GM11168 (cell line): Measurements from ENCODE around the gene PPP2R3B.
"Not testable (repeated sequence)": the region's sequence is repeated elsewhere in the genome, so short reads cannot be mapped to it uniquely, and the experiment has no call there.

Experiments used
- in situ Hi-C: fragments of 300-500 bp; cut with MboI; formaldehyde crosslinking; loops from one replicate; pipeline ENCODE4 v1.12.0; 2022; ENCODE audit warnings: low sequenced_read_pairs; ENCODE audit not compliant: unreplicated experiment

The PPP2R3B gene

DNA sequence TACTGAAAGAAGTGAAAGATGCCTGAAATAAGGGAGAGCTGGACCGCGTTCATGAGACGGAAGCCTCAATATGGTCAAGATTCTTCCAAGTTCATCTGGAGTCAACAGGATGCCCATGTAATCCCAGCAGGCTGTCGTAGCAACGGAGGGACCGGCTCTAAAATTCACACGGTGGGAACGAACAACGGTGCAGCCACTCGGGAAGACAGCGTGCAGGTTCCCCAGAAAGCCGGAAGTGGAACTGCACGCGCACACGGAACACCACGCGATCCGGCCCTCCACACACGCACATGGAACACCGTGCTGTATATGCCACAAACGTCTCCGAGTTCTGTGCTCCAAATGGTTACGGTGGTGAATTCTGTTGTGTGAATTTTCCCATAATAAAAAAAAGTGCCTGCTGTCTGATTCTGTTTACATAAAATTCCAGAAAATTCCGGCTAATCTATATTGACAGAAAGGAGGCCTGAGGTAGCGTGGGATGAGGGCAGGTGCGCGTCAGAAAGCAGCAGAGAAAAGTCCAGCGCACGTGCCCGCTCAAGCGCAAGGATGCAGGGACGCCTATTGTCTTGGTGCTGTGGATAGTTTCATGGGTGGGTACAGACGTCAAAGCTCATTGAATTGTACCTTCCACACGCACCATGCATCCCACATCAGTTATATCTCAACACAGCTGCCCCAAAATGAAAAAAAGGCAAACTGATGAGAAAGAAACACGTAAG is 31.2 kb downstream of the PPP2R3B start:
- in situ Hi-C loops: no loop called here

GRCh38 chrX:353566-354535 is 32.9 kb downstream of the PPP2R3B start:
- in situ Hi-C loops: no loop called here

DNA sequence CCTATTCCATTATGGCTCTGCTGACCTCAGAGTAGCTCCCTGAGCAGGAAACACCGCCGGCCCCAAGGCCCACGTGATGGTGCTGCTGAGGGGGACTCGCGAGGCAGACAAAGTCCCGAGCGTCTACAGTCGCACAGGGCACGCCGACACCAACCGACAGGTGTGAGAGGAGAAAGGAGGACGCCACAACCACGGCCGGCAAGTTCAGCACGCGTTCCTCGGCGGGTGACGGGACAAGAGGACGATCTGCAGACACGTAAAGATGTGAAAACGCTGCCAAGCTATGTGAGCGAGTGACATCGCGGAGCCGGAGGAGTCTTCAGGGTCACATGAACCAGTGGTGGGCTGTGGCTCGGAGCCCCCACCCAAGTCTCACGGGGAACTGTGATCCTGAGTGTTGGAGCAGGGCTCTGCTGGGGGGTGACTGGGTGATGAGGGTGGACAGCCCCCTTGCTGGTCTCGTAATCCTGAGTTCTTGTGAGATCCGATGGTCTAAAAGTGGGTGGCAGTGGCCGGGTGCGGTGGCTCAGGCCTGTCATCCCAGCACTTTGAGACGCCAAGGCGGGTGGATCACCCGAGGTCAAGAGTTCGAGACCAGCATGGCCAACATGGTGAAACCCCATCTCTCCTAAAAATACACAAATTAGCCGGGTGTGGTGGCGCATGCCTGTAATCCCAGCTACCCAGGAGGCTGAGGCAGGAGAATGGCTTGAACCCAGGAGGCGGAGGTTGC is 34.0 kb downstream of the PPP2R3B start:
- in situ Hi-C loops: no loop called here

DNA sequence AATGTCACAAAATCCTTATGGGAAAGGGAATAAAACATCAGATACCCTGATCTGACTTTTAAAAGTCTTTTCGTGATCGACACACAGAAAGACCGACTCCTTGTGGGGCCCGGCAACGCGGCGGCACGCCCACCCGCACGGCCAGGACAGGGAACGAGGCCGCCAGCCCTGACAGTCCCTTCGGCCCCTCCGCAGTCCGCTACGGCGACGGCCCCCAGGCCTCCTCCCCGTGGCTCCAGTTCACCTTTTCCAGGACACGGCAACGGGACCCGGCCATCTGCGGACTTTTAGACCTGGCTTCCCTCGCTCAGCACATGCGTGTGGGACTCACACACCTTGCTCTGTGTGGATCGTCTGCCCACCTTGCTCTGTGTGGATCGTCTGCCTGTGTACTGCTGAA is 34.5 kb downstream of the PPP2R3B start:
- in situ Hi-C loops: no loop called here

DNA sequence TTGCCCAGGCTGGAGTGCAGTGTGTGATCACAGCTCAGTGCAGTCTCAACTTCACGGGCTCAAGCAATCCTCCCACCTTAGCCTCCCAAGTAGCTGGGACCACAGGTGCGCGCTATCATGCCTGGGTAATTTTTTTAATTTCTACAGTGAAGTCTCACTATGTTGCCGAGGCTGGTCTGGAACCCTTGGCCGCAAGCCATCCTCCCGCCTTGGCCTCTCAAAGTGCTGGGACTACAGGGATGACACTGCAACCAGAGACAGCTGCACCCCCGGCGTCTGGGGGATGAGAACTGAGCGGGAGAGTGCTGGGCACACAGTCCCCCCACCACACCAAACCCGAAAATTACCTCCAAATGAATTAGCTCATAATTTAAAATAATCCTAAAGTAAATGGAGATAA is 35.0 kb downstream of the PPP2R3B start:
- in situ Hi-C loops: no loop called here

DNA sequence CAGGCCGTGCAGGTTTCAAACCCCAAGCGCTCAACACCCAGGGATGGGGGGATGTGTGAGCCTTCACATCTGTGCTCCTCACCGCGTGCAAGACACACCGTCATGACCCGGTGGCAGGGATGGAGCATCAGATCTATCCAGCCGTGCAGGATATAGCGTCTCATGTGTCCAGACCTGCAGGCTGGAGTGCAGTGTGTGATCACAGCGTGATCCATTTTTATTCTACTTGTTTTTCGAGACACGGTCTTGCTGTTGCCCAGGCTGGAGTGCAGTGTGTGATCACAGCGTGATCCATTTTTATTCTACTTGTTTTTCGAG is 35.4 kb downstream of the PPP2R3B start:
- in situ Hi-C loops: not testable (repeated sequence)

DNA sequence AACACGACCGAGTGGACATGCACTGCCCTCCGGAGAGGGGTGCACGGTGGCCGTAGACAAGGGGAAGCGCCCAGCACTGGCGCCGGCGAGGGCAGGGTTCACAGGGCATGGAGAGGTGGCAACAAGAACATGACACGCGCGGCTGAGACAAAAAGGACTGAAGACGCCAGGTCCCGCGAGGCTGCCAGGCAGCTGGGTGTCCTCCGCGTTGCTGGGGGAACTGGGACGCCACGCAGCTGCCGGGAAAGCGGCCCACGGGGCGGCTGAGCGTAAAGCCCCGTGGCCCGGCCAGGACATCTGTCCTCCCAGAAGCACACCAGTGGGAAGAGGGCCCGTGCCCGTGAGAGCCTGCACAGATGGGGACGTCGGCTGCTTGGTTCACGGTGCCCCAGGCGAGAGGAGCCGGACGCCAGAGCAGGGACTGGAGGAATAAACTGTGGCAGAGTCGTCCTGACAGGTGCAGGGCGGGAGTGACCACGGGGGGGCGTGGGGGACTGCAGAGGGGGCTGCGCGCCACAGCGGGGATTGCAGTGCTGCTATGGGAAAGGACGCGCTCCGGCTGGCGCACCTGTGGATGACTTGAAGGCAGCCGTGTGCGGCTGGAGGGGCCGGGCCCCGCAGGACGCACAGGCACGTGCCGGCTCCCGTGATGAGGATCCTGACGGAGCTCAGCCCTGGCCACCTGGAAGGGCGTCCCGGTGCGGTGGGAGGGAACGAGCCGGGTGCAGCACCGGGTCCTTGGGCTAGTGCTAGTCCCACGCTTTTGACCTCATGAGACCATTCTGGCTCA is 36.0 kb downstream of the PPP2R3B start:
- in situ Hi-C loops: no loop called here

DNA sequence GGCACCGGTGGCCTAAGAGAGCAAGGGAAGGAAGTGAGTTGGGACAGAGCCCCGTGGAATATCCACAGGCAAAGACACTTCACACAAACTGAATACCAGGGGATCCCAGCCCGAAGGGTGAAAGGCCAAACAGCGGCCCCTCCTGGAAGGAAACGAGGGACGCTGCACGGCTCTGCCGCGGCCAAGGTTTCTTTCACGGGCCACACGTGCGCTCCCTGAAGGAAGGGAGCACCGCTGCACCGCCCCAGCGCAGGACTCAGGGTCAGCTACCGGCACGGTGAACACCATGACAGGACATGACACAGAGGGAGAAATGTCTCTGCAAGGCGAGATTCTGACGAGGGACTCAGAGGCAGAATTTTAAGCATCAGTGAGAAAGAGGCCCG is 36.6 kb downstream of the PPP2R3B start:
- in situ Hi-C loops: no loop called here

DNA sequence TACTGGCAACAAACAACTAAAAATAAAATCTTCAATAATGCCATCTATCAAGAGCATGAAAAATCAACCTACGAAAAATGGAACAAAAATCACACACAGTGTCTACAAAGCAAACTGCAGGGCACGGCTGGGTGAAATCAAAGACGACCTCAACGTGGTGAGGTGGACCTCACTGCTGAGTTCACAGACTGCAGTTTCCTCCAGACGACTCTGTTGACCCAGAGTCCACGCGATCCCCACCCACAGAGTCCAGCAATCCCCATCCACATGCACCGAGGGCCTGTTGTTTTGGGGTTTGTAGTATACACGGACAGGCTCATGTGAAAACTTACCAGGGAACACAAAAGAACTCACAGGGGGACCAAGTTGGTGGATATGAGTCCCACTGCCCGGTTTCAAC is 37.0 kb downstream of the PPP2R3B start:
- in situ Hi-C loops: no loop called here

DNA sequence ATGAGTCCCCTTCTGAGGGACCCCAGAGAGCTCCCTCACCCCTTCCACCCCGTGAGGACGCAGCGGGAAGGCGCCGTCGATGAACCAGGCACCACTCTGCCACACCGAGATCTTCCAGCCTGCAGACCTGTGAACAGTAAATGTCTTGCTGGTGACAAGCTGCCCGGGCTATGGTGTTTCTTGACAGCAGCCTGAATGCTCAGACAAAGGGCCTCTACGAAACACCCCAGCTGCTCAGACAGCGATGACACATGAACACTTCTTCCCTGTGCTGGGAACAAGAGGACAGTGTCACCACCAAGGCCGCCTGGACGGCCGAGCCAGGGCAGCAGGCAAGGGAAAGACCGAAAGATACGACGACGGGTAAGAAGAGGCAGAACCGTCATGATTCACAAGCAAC is 37.5 kb downstream of the PPP2R3B start:
- in situ Hi-C loops: no loop called here

DNA sequence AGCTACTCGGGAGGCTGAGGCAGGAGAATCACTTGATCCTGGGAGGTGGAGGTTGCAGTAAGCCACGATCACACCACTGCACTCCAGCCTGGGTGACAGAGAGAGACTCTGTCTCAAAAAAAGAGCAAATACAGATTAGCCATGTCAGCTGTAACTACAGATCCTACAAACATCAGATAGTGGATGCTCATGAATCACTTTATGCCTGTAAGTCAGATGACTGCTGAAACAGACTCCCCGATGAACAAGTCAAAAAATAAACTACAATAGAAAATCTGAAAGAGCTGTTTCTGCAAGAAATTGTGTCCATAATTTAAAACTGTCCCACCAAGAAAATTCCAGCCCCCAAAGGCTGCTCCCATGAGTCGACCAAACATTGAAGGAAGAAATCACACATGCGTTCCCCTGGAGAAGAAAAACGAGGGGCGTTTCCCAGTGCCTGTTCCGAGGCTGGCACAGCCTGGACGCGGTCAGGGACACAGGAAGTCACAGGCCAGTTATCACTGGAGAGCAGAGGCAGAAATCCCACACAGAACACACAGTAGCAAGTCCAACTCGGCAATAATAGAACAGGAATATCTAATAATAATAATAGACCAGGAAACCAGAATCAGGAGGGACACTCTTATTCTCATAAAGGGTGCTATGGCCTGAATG is 38.1 kb downstream of the PPP2R3B start:
- in situ Hi-C loops: no loop called here

DNA sequence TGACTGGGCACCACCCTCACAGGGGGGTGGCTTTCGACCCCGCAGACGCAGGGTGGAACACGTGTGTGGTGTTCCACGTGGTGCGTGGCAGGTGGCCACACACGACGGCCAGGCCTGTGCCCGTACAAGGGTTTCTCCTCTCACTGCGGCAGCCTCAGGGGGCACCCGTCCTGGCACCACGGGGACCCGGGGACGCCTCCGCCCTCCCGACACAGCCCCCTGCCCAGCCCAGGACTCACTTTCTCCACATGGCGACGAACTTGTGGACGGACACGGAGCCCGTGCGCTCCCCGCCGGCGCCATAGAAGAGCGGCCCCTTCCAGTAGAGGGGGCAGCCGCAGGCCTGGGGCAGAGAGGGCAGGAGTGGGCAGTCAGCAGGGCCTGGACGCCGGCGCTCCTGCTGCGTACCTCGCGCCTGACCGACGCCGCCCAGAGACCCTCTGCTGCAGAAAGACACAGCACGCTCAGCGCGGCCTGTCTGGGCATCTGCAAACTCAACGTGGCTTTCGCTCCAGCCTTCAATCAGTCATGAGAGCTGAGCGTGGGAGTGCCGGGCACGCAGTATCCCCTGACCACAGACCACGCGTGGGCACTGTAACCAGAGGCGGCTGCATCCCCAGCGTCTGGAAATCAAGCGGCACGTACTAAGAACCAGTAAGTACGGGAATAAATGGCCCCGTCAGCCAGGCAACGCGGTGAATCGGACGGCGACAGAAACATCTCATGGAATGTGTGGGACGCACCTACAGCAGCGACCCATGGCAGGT is 39.2 kb downstream of the PPP2R3B start:
- in situ Hi-C loops: no loop called here

DNA sequence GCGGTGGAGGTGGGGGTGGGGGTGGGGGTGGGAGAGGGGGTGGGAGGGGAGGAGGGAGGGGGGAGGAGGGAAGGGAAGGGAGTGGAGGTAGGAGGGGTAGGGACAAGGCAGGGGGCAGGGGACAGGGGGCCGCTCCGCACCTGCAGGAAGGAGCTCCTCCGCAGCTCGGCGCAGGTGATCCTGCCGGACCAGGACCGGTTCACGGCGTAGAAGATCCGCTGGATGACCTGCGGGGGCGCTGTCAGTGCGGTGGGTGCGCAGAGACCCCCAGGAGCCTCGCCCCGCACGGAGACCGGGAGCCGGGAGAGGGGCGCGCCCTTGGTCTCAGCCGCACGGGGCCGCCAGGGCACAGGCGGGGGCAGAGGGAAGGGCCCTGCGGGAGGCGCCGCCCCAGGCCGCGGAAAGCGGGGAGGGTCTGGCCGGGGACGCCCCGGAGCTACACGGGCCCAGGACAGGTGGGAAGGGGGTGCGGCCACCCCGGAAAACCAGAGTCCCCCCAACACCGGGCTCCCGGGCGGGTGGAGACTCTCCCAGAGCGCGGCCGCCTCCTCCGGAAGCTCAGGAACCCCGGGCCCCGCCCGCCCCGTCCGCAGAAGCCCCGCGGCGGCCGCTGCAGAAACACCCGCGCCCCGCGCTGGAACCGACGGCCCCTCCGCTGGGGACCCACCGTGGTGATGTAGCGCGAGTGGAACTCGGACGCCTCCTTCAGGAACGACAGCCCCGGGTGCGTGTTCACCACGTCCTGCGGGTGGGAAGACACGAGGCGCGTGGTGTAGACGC is 40.5 kb downstream of the PPP2R3B start:
- in situ Hi-C loops: no loop called here

- in situ Hi-C loops: no loop called here
Measured at GRCh38 chrX:345020-345925, 41.4 kb downstream of the PPP2R3B start.

GRCh38 chrX:344371-344901 is 42.3 kb downstream of the PPP2R3B start:
- in situ Hi-C loops: no loop called here

- in situ Hi-C loops: no loop called here
Measured at GRCh38 chrX:341541-342101, 45.1 kb downstream of the PPP2R3B start.
